Measurements from ENCODE around the gene CLDND1.
"Not testable (repeated sequence)": the region's sequence is repeated elsewhere in the genome, so short reads cannot be mapped to it uniquely, and the experiment has no call there.

Gene CLDND1

GRCh38 chr3:98522544-98523281, at the start of gene CLDND1:
Gene CLDND1 (minus strand): TSS chr3:98522902. CDS start chr3:98521424, 1,478 bp downstream.
- Mint-ChIP-seq H3K27me3 (no peaks in the 10 kb centered on the region), H3K9me3 (no peaks in the 10 kb centered on the region), H3K36me3 (peaks cover 13 to 28% of the 10 kb centered on the region in 2 donors), H3K4me3 (peak within 1 kb of the TSS; percentile 84 to 92), H3K4me1 (peaks cover 20 to 46% of the 10 kb centered on the region in 2 donors), H3K27ac (peak within 1 kb of the TSS; percentile 97)
- DNase-seq (peak; percentile 94), ATAC-seq (replicated peaks) (peak; percentile 97 to 98)

- peak overlapping the region; percentile 22 for H3K27ac Mint-ChIP-seq
- H3K36me3 Mint-ChIP-seq = no peaks in the 10 kb centered on the region
- ATAC-seq (replicated peaks) (no peak), DNase-seq (no peak)
- H3K9me3 Mint-ChIP-seq = peaks cover 0 to 2% of the 10 kb centered on the region in 2 donors
- H3K27me3 Mint-ChIP-seq = no peaks in the 10 kb centered on the region
- H3K4me3 Mint-ChIP-seq = no peak overlapping the region
- peaks cover 4 to 9% of the 10 kb centered on the region in 2 donors for H3K4me1 Mint-ChIP-seq
Observed at GRCh38 chr3:98568402-98568801, 45.7 kb upstream of the CLDND1 start.

- H3K27me3 Mint-ChIP-seq = no peaks in the 10 kb centered on the region
- peaks cover 4 to 10% of the 10 kb centered on the region in 2 donors for H3K4me1 Mint-ChIP-seq
- DNase-seq (no peak), ATAC-seq (replicated peaks) (no peak)
- H3K36me3 Mint-ChIP-seq = no peaks in the 10 kb centered on the region
- peaks cover 0 to 2% of the 10 kb centered on the region in 2 donors for H3K9me3 Mint-ChIP-seq
- H3K27ac Mint-ChIP-seq = no peak overlapping the region
- H3K4me3 Mint-ChIP-seq = no peak overlapping the region
Observed at GRCh38 chr3:98567666-98568270, 45.1 kb upstream of the CLDND1 start.

GRCh38 chr3:98565843-98566242, 43.1 kb upstream of the CLDND1 start:
- Mint-ChIP-seq H3K27ac (no peak overlapping the region), H3K36me3 (no peaks in the 10 kb centered on the region), H3K4me1 (peaks cover 7 to 15% of the 10 kb centered on the region in 2 donors), H3K27me3 (no peaks in the 10 kb centered on the region), H3K4me3 (no peak overlapping the region), H3K9me3 (peaks cover 0 to 2% of the 10 kb centered on the region in 2 donors)
- DNase-seq (no peak), ATAC-seq (replicated peaks) (no peak)

GRCh38 chr3:98565237-98565643, 42.5 kb upstream of the CLDND1 start:
- ATAC-seq (replicated peaks) (no peak), DNase-seq (no peak)
- Mint-ChIP-seq H3K36me3 (no peaks in the 10 kb centered on the region), H3K27ac (no peak overlapping the region), H3K27me3 (no peaks in the 10 kb centered on the region), H3K4me3 (no peak overlapping the region), H3K9me3 (peaks cover 0 to 2% of the 10 kb centered on the region in 2 donors), H3K4me1 (peaks cover 8 to 16% of the 10 kb centered on the region in 2 donors)

- ATAC-seq (replicated peaks) (peak in 1 of 2 donors; percentile 15), DNase-seq (no peak)
- H3K4me1 Mint-ChIP-seq = peaks cover 8 to 16% of the 10 kb centered on the region in 2 donors
- no peaks in the 10 kb centered on the region for H3K36me3 Mint-ChIP-seq
- no peak overlapping the region for H3K27ac Mint-ChIP-seq
- no peaks in the 10 kb centered on the region for H3K27me3 Mint-ChIP-seq
- H3K4me3 Mint-ChIP-seq = no peak overlapping the region
- H3K9me3 Mint-ChIP-seq = peaks cover 0 to 2% of the 10 kb centered on the region in 2 donors
Observed at GRCh38 chr3:98564282-98565005, 41.7 kb upstream of the CLDND1 start.

- Mint-ChIP-seq H3K9me3 (no peaks in the 10 kb centered on the region), H3K27me3 (no peaks in the 10 kb centered on the region), H3K4me3 (no peak overlapping the region), H3K27ac (no peak overlapping the region), H3K36me3 (no peaks in the 10 kb centered on the region), H3K4me1 (peaks cover 8 to 16% of the 10 kb centered on the region in 2 donors)
- DNase-seq (no peak), ATAC-seq (replicated peaks) (peak; percentile 48 to 61)
Observed at GRCh38 chr3:98563661-98564281, 41.1 kb upstream of the CLDND1 start.

GRCh38 chr3:98561727-98562521, 39.2 kb upstream of the CLDND1 start:
- Mint-ChIP-seq H3K36me3 (no peaks in the 10 kb centered on the region), H3K9me3 (no peaks in the 10 kb centered on the region), H3K27ac (no peak overlapping the region), H3K4me3 (no peak overlapping the region), H3K27me3 (peaks cover under 1 to 8% of the 10 kb centered on the region in 2 donors), H3K4me1 (peaks cover 8 to 25% of the 10 kb centered on the region in 2 donors)
- no peak for ATAC-seq (replicated peaks)
- no peak for DNase-seq

GRCh38 chr3:98560911-98561310, 38.2 kb upstream of the CLDND1 start:
- ATAC-seq (replicated peaks) (no peak), DNase-seq (no peak)
- Mint-ChIP-seq H3K4me3 (no peak overlapping the region), H3K27me3 (peaks cover 6 to 8% of the 10 kb centered on the region in 2 donors), H3K36me3 (peaks cover 0 to under 1% of the 10 kb centered on the region in 2 donors), H3K4me1 (peaks cover 8 to 35% of the 10 kb centered on the region in 2 donors), H3K27ac (no peak overlapping the region), H3K9me3 (no peaks in the 10 kb centered on the region)

- not testable (repeated sequence) for H3K27ac Mint-ChIP-seq, H3K9me3 Mint-ChIP-seq
Observed at GRCh38 chr3:98559769-98560168, 37.1 kb upstream of the CLDND1 start.

GRCh38 chr3:98558100-98558827, 35.6 kb upstream of the CLDND1 start:
- peaks cover 0 to 1% of the 10 kb centered on the region in 2 donors for H3K9me3 Mint-ChIP-seq
- H3K36me3 Mint-ChIP-seq = peaks cover 2 to 3% of the 10 kb centered on the region in 2 donors
- H3K4me3 Mint-ChIP-seq = no peak overlapping the region
- ATAC-seq (replicated peaks) (no peak), DNase-seq (no peak)
- no peak overlapping the region for H3K27ac Mint-ChIP-seq
- H3K27me3 Mint-ChIP-seq = peaks cover 8 to 10% of the 10 kb centered on the region in 2 donors
- peaks cover 7 to 34% of the 10 kb centered on the region in 2 donors for H3K4me1 Mint-ChIP-seq

More at GRCh38 chr3:98559769-98560168, 37.1 kb upstream of the CLDND1 start:
- peaks cover 8 to 38% of the 10 kb centered on the region in 2 donors for H3K4me1 Mint-ChIP-seq
- not testable (repeated sequence) for DNase-seq; H3K36me3 Mint-ChIP-seq; H3K4me3 Mint-ChIP-seq; H3K27me3 Mint-ChIP-seq; ATAC-seq (replicated peaks)

- Mint-ChIP-seq H3K9me3 (peaks cover 0 to 1% of the 10 kb centered on the region in 2 donors), H3K27ac (peak overlapping the region; percentile 88), H3K4me3 (peak overlapping the region; percentile 35 to 37), H3K36me3 (peaks cover 2 to 3% of the 10 kb centered on the region in 2 donors), H3K4me1 (peaks cover 7 to 28% of the 10 kb centered on the region in 2 donors), H3K27me3 (peaks cover 8 to 10% of the 10 kb centered on the region in 2 donors)
- no peak for DNase-seq
- ATAC-seq (replicated peaks) = peak in 1 of 2 donors; percentile 19
Observed at GRCh38 chr3:98557324-98558010, 34.8 kb upstream of the CLDND1 start.

All from stimulated activated naive B cell treated with anti-CD40 and anti-IgM and Interleukin-4, amounts not matched to agents 10 μg/mL and 1 μg/mL and 100 μg/mL, for 72 hours (primary cell).